Activated CD8-positive, alpha-beta memory T cell treated with anti-CD3 and anti-CD28 coated beads, Interleukin-2, amount 50 U/mL, for 1 hour (primary cell): Measurements from ENCODE around the gene SRRM2.

Experiments
- DNase-seq: peaks from one replicate; pipeline ENCODE4 v3.0.0-alpha.2; 2020; ENCODE audit errors: extremely low read depth

Gene SRRM2

DNA sequence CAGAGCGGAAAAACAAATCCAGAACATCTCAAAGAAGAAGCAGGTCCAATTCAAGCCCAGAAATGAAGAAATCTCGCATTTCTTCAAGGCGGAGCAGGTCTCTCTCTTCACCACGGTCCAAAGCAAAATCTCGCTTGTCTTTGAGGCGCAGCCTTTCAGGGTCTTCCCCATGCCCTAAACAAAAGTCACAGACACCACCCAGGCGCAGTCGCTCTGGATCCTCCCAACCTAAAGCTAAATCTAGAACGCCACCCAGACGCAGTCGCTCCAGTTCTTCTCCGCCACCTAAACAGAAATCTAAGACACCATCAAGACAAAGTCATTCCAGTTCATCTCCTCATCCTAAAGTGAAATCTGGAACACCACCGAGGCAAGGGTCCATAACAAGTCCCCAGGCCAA is 10.3 kb downstream of the SRRM2 start:
- DNase-seq: no peak

DNA sequence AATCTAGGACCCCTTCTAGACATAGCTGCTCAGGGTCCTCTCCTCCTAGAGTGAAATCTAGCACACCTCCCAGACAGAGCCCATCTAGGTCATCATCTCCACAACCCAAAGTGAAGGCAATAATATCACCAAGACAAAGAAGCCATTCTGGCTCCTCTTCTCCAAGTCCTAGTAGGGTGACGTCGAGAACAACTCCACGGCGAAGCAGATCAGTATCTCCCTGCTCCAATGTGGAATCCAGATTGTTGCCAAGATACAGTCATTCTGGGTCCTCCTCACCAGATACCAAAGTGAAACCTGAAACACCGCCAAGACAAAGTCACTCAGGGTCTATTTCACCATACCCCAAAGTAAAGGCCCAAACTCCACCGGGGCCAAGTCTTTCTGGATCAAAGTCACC is 10.7 kb downstream of the SRRM2 start:
- no peak for DNase-seq

DNA sequence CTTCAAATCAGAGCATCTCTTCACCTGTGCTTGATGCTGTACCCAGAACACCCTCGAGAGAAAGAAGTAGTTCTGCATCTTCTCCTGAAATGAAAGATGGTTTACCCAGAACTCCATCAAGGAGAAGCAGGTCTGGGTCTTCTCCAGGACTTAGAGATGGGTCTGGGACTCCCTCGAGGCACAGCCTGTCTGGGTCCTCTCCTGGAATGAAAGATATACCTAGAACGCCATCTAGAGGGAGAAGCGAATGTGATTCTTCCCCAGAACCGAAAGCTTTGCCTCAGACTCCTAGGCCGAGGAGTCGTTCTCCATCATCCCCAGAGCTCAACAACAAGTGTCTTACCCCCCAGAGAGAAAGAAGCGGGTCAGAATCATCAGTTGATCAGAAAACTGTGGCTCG is 12.3 kb downstream of the SRRM2 start:
- no peak for DNase-seq

DNA sequence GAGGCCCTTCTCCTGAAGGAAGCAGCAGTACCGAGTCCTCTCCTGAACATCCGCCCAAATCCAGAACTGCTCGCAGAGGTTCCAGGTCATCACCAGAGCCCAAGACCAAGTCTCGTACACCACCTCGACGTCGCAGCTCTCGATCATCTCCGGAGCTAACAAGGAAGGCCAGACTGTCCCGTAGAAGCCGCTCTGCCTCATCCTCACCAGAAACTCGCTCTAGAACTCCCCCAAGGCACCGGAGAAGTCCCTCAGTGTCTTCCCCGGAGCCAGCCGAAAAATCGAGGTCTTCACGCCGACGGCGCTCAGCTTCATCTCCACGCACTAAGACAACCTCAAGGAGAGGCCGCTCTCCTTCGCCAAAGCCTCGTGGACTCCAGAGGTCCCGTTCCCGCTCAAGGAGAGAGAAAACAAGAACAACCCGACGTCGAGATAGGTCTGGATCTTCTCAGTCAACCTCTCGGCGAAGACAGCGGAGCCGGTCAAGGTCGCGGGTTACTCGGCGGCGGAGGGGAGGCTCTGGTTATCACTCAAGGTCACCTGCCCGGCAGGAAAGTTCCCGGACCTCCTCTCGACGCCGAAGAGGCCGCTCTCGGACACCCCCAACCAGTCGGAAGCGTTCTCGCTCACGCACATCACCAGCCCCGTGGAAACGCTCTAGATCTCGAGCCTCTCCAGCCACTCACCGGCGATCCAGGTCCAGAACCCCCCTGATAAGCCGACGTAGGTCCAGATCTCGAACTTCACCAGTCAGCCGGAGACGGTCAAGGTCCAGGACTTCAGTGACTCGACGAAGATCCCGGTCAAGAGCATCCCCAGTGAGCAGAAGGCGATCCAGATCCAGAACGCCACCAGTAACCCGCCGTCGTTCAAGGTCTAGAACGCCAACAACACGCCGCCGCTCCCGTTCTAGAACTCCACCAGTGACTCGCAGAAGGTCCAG is 13.3 kb downstream of the SRRM2 start:
- no peak for DNase-seq

DNA sequence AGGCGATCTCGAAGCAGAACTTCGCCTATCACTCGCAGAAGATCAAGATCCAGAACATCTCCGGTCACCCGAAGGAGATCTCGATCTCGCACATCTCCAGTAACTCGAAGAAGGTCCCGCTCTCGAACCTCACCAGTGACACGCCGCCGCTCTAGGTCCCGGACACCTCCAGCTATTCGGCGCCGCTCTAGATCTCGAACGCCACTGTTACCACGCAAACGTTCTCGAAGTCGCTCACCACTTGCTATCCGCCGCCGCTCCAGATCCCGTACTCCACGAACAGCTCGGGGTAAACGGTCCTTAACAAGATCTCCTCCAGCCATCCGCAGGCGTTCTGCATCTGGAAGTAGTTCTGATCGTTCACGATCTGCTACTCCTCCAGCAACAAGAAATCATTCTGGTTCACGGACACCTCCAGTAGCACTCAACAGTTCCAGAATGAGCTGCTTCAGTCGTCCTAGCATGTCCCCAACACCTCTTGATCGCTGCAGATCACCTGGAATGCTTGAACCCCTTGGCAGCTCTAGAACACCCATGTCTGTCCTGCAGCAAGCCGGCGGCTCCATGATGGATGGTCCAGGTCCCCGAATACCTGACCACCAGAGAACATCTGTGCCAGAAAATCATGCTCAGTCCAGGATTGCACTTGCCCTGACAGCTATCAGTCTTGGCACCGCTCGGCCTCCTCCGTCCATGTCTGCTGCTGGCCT is 14.1 kb downstream of the SRRM2 start:
- DNase-seq: no peak

DNA sequence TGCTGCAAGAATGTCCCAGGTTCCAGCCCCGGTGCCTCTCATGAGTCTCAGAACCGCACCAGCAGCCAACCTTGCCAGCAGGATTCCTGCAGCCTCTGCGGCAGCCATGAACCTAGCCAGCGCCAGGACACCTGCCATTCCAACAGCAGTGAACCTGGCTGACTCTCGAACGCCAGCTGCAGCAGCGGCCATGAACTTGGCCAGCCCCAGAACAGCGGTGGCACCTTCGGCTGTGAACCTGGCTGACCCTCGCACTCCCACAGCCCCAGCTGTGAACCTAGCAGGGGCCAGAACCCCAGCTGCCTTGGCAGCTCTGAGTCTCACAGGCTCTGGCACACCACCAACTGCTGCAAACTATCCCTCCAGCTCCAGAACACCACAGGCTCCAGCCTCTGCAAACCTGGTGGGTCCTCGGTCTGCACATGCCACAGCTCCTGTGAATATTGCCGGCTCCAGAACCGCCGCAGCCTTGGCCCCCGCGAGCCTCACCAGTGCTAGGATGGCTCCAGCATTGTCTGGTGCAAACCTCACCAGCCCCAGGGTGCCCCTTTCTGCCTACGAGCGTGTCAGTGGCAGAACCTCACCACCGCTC is 14.8 kb downstream of the SRRM2 start:
- DNase-seq: no peak

DNA sequence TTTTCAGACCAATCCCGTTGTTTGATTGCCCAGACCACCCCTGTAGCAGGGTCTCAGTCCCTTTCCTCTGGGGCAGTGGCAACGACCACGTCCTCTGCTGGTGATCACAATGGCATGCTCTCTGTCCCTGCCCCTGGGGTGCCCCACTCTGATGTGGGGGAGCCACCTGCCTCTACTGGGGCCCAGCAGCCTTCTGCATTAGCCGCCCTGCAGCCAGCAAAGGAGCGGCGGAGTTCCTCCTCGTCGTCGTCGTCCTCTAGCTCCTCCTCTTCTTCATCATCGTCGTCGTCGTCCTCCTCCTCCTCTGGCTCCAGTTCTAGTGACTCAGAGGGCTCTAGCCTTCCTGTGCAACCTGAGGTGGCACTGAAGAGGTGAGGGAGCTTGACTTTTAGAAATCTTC is 15.5 kb downstream of the SRRM2 start:
- no peak for DNase-seq

DNA sequence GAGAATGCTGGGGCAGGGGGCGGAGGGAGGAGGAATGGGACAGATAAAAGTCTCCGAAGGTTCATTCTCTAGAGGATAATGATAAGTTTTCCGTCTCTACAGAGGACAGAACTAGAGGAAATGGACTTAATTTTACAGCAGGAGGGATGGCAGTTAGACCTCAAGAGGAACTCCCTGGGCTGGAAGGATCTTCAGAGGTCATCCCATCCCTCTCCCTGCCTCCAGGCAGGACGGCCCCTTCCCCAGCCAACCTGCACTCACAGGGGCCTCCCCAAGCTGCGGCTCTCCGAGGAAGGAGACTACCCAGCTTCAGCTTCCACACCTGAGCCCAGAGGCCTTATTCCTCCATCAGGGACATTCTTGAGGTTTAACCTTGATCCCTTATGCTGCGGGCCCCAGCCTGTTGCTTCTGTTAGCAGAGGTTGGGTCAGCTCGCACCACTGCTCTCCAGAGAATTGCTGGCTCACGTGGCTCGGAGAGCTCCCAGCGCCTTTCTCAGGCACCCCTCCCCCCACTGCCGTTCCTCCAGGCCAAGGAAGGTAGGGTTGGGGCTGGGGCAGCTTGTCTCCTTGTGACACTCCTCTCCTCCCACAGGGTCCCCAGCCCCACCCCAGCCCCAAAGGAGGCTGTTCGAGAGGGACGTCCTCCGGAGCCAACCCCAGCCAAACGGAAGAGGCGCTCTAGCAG is 16.1 kb downstream of the SRRM2 start:
- DNase-seq: no peak

DNA sequence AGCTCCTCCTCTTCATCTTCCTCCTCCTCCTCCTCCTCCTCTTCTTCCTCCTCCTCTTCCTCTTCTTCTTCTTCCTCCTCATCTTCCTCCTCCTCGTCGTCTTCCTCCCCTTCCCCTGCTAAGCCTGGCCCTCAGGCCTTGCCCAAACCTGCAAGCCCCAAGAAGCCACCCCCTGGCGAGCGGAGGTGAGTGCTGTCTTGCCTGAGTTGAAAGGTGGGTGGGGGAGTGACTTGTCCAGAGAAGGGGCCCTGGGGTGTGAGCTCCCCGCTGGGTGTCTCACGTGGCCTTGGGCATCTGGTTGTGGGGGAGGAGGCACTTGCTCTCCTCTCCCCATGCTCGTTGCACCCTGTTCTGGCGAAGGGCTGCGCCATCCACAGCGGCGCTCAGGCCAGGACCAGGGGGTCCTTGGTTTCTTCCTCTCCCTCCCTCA is 16.7 kb downstream of the SRRM2 start:
- no peak for DNase-seq

DNA sequence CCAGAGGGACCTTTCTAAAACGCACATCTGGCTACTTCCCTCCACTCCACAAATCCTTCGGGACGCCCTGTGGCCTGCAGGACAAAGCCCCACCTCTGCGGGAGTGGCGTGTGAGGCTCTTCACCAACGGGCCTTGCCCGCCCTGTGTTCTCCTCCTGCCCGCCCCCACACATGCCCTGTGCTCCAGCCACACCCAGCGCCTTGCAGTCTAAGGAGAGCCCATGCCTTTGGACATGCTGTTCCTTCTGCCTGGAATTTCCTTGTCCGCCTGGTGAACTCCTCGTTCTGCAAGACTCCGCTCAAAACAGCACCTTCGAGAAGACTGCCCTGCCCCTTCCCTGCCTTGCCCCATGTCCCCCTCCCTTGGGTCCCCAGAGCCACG is 17.2 kb downstream of the SRRM2 start:
- DNase-seq: no peak

DNA sequence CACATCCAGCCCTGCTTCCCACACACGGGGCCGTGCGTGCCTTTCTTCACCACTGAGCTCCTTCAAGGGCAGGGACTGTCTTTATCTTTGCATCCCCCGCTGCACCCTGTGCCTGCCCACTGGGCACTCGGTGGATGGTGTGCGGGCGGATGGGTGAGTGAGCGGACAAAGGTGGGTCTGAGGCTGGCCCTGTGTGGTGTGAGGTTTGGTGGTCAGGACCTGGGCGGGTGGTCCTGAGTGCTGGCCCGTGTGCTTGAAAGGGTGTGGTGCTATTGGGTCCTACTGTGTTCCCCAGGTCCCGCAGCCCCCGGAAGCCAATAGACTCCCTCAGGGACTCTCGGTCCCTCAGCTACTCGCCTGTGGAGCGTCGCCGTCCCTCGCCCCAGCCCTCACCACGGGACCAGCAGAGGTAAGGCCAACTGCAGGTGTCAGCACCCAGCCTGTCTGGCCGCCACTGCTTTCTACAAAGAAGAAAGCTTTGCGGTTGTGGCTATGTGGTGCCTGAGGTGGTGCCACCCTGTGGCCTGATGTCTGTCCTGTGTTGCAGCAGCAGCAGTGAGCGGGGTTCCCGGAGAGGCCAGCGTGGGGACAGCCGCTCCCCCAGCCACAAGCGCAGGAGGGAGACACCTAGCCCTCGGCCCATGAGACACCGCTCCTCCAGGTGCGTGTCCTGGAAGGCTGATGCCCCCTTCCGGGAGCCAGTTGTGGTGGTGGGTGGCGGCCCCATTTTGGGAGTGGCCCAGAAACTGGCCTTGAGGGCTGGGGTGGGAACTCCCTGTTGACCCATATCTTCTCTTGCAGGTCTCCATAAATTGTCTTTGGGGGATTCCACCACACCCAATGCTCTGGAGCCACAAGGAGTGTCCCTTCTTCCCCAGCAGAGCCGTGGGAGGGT is 17.9 kb downstream of the SRRM2 start:
- no peak for DNase-seq

DNA sequence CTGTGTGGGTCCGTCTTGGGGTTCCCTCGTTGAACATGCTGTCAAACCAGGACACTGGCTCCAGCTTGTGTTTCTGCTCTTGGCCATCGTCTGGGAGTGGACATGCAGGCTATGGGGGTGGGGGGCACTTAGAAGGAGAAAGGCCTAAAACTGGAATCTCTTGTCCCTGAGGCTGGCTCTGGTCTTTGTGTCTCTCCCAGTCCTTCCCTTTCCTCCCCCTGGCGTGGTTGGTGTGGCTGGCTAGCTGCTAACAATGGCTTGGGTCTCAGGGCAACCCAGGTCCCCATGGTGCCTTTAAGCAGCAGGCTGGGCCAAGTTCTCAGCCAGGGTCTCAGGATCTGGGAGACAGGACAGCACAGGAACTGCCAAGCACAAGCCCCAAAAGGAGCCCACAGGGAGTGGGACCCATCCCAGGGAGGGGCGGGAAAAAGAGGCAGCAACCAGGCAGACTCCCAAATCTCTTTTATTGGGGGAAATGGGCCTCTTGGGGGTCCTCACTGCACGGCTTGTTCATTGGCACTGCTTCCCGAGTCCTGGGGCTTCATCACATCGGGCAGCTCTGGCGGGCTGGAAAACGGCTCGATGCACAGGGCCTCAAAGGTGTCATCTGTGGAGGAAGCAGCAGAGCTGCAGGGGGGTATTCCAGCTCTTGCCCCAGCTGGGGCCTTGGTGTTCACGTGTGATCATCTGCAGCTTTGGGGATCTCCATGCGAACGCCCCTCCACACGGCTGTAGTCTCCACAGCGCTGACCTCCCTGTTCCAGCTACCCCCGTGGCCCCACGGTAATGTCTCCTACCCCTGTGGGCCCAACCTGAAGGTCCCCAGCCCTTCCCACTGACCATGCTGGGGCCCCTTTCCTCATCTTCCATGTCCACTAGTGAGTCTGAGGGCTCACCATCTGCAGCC is 19.3 kb downstream of the SRRM2 start:
- DNase-seq: no peak

DNA sequence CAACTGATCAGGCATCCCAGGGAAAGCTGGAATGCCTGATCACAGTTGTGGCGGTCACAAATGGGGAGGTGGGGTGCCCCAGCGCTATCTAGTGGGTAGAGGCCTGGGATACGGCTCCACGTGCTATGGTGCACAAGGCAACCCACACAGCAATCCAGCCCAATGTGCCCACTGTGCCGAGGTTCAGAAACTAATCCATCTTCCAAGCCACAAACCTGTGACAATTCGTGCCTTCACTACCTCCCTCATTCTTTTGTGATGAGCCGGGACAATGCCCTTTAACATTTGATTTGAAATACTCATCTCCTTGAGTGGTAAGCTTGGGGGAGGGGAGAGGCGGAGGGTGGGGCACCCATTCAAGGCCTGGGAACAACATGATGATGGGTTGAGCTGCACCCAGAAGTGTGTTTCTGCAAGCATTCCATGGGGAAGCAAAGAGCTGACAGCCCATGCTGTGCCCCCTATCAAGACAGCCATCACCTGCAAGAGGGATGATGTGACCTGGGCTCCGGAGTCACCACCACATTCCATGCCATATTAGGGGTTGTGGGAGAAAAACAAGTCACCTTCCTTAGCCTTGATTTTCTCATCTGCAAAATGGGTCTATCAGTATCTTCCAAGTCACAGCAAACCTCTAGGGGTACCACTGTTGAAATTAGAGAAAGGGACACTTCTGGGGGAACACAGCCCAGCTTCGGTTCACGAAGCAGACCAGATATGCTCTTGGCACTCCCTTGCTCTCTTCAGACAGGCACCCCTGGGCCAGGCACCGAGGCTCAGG is 20.9 kb downstream of the SRRM2 start:
- no peak for DNase-seq

DNA sequence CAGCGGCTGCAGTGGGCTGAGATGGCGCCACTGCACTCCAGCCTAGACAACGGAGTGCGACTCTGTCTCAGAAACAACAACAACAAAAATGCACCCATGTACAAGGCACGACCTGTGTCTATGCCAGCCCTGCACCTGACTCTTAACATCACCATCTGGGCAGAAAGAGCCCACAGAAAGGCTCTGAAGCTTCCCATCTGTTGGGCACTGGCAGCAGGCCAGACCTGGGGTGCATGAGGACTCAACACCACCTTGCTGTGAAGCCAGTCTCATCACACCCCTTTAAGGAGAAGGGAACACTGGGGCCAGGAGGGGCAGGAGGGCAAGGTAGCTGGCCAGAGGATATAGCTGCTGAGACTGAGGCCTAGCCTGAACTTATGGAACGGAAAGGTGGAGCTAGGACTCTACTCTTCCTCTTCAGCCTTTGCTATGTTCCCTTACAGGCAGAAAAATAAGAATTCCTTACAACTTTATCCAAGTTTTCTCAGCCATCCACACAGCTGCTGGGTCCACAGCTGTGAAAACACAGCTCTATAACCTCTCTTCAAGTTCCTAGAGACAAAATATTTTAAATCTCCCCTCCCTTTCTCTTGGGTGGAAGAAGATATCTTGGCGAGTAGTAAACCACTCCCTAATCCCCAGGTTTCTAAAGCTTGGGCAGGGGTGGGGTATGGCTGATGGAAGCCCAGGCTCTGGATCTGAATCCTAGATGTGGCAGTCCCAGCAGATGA is 21.9 kb downstream of the SRRM2 start:
- no peak for DNase-seq

DNA sequence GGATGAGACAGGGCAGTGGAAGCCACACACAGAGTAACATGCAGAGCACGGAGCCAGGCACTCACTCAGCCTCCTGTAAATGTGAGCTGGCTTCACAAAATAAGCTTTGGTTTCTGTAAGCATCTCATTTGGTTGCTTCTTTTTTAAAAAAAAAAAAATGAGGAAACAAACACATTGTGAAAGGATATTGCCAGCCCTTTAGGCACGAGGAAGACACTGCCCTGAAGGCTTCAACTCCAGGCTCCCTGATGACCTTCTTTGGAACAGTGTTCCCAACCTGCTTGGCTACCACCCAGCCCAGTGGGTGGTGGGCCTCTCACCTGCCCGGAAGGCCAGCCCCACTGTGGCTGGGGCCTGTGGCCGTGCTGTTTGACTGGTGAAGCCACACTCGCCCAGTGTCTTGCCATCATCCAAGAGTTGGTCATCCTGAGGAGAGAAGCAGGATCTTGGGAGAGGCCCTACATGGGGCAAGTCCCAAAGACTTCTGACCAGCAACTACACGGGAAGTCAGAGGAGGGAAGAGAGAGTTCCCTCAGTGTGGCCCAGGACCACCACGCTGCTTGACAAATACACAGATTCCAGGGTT is 22.8 kb downstream of the SRRM2 start:
- DNase-seq: no peak

DNA sequence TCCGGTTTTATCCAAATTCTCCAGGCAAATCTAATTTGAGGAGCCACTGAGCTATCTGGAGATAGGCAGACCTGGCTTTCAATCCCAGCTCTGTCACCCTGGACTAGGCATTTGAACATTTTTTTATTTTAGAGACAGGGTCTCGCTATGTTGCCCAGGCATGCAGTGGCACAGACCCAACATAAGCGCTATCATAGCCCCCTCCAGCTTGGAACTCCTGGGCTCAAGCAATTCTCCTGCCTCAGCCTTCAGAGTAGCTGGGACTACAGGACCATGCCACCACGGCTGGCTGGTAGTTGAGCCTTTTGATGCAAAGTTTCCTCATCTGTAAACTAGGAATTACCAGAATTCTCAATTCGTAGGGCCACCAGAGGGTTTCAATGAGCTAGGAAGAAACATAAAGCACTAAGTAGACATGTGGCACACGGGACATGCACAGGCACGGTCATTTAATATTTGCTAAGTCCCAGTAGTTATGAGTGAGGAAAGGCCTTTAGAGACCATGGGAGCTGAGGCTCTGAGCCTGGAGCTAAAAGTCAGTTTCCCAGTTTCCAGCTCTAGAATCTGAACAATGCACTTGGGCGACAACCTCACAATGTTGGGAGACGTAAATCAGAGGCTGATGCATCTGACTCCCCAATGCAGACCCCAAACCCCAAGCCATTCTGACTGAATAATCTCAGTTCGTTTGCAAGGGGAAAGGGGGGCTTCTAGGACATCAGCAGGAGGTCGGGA is 23.5 kb downstream of the SRRM2 start:
- DNase-seq: no peak

DNA sequence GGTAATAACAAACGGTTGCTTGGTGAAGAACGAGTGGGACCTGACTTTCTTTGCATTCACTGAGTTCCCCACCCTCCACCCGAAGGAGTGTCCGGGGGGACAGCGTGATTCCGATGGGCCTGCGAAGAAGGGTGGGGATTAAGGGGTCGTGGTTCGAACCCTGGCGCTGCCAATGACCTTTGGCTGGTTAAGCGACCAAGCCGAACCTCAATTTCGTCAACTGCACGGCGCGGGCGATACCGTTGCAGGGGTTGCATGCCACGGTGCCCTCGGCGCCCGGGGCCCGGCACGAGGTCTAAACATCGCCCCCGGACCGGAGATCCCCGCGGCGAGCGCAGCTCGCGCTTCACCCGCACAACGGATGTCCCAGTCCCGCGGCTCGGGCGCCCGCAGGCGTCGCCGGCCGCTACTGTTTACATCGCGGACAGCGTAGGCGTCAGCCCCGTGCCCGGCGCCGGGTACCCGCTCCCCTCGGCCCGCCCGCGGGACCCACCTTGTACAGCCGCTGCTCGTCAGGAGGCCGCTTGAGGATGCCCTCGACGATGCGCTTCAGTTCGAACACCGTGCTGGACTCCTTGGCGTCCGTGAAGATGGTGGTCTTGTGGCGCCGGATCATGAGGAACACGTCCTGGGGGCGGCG is 24.2 kb downstream of the SRRM2 start:
- DNase-seq: no peak
